ENCODE results near the gene LCTL.

The LCTL gene

GRCh38 chr15:66558271-66558670, 7.5 kb downstream of the LCTL start:
- H3K36me3 ChIP-seq (ENCODE audit: control insufficient read depth, insufficient read depth, low read length), result no peaks in the 10 kb centered on the region
- H3K27me3 ChIP-seq (ENCODE audit: control insufficient read depth, insufficient read depth, low read length), result no peaks in the 10 kb centered on the region
- no peak overlapping the region for H3K4me3 ChIP-seq (ENCODE audit: low read depth, low read length)
- no peak overlapping the region for H3K4me2 ChIP-seq (ENCODE audit: low read length)
- H3K9me3 ChIP-seq (ENCODE audit: control insufficient read depth, low read length), result no peaks in the 10 kb centered on the region
- H3K4me1 ChIP-seq, result no peaks in the 10 kb centered on the region
- H2AFZ ChIP-seq, result no peak overlapping the region
- no peak overlapping the region for H3K9ac ChIP-seq
- no peak overlapping the region for H3K27ac ChIP-seq
- H3K79me2 ChIP-seq, result no peaks in the 10 kb centered on the region
- TF ChIP-seq CTCF (IDR thresholded peaks at IDR 0.05), result no peak

GRCh38 chr15:66555685-66556084, 10.1 kb downstream of the LCTL start:
- H3K9me3 ChIP-seq (ENCODE audit: control insufficient read depth, low read length), result no peaks in the 10 kb centered on the region
- no peaks in the 10 kb centered on the region for H3K79me2 ChIP-seq
- TF ChIP-seq CTCF (IDR thresholded peaks at IDR 0.05), result no peak
- no peak overlapping the region for H3K4me3 ChIP-seq (ENCODE audit: low read depth, low read length)
- H3K27me3 ChIP-seq (ENCODE audit: control insufficient read depth, insufficient read depth, low read length), result no peaks in the 10 kb centered on the region
- H3K4me1 ChIP-seq, result no peaks in the 10 kb centered on the region
- H3K9ac ChIP-seq, result no peak overlapping the region
- H2AFZ ChIP-seq, result no peak overlapping the region
- H3K27ac ChIP-seq, result no peak overlapping the region
- H3K36me3 ChIP-seq (ENCODE audit: control insufficient read depth, insufficient read depth, low read length), result no peaks in the 10 kb centered on the region
- H3K4me2 ChIP-seq (ENCODE audit: low read length), result no peak overlapping the region

- Histone ChIP-seq H3K4me1 (no peaks in the 10 kb centered on the region), H3K27me3 (ENCODE audit: control insufficient read depth, insufficient read depth, low read length) (no peaks in the 10 kb centered on the region), H3K9me3 (ENCODE audit: control insufficient read depth, low read length) (no peaks in the 10 kb centered on the region), H3K9ac (no peak overlapping the region), H2AFZ (no peak overlapping the region), H3K4me3 (ENCODE audit: low read depth, low read length) (no peak overlapping the region), H3K36me3 (ENCODE audit: control insufficient read depth, insufficient read depth, low read length) (no peaks in the 10 kb centered on the region), H3K27ac (no peak overlapping the region), H3K79me2 (no peaks in the 10 kb centered on the region), H3K4me2 (ENCODE audit: low read length) (no peak overlapping the region)
- no peak for TF ChIP-seq CTCF (IDR thresholded peaks at IDR 0.05)
These were observed 20.5 kb downstream of the LCTL start for GRCh38 chr15:66545255-66545654.

GRCh38 chr15:66542896-66543295, 22.9 kb downstream of the LCTL start:
- H2AFZ ChIP-seq, result no peak overlapping the region
- no peak overlapping the region for H3K4me2 ChIP-seq (ENCODE audit: low read length)
- no peak overlapping the region for H3K4me3 ChIP-seq (ENCODE audit: low read depth, low read length)
- TF ChIP-seq CTCF (IDR thresholded peaks at IDR 0.05), result no peak
- H3K27me3 ChIP-seq (ENCODE audit: control insufficient read depth, insufficient read depth, low read length), result no peaks in the 10 kb centered on the region
- H3K79me2 ChIP-seq, result no peaks in the 10 kb centered on the region
- no peak overlapping the region for H3K9ac ChIP-seq
- no peaks in the 10 kb centered on the region for H3K36me3 ChIP-seq (ENCODE audit: control insufficient read depth, insufficient read depth, low read length)
- no peaks in the 10 kb centered on the region for H3K4me1 ChIP-seq
- H3K27ac ChIP-seq, result no peak overlapping the region
- no peaks in the 10 kb centered on the region for H3K9me3 ChIP-seq (ENCODE audit: control insufficient read depth, low read length)

GRCh38 chr15:66535056-66535455, 30.7 kb downstream of the LCTL start:
- Histone ChIP-seq H3K27me3 (ENCODE audit: control insufficient read depth, insufficient read depth, low read length) (no peaks in the 10 kb centered on the region), H3K4me3 (ENCODE audit: low read depth, low read length) (no peak overlapping the region), H3K79me2 (no peaks in the 10 kb centered on the region), H3K4me2 (ENCODE audit: low read length) (no peak overlapping the region), H3K9me3 (ENCODE audit: control insufficient read depth, low read length) (no peaks in the 10 kb centered on the region), H2AFZ (no peak overlapping the region), H3K4me1 (no peaks in the 10 kb centered on the region), H3K9ac (no peak overlapping the region), H3K27ac (no peak overlapping the region), H3K36me3 (ENCODE audit: control insufficient read depth, insufficient read depth, low read length) (no peaks in the 10 kb centered on the region)
- TF ChIP-seq CTCF (IDR thresholded peaks at IDR 0.05), result no peak
